Panc1 (cell line): ENCODE results near the gene MYPN.
A peak's percentile ranks its signal among the peaks of the same experiment; 100 is the strongest.

Source experiments
- SIN3A ChIP-seq: IDR thresholded peaks from 2 replicates; pipeline ENCODE4 v1.6.1; 2012; ENCODE audit warnings: low read depth, mild to moderate bottlenecking, low read length, moderate library complexity, borderline replicate concordance; ENCODE audit not compliant: insufficient read depth
- TF ChIP-seq, protein P1 (sequence below): fragments of 450-650 bp; IDR thresholded peaks from 2 replicates; pipeline ENCODE4 v1.5.1; 2017; ENCODE audit warnings: mild to moderate bottlenecking

DNA sequence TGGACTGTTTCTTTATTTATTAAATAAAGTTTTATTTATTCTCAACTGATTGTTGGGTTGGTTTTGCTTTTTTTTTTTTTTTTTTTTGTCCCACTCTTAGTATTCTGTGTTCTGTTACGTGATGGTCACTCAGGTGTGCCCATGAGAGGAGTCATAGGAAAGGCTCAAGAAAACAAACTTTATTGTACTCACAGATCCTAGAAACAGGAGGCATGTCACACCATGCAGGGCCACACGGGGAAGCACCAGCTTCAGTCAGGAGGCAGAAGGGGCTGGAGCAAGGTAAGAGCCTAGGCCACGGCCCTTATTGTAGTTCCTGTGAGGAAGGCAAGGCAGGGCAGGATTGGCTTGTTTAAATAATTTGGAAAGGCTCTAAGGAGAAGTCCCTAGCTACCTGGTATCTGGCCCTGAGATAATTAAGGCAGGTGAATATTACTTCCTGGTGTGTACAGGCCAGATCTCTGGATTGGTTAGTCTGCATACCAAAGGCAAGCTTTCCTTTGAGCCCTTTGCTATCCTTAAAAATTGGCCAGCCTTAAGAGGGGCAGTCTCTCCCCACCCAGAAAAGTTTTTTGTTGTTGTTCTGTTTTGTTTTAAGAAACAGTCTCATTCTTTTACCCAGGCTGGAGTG, 114.4 kb downstream of the MYPN start:
- TF ChIP-seq, protein P1, sequence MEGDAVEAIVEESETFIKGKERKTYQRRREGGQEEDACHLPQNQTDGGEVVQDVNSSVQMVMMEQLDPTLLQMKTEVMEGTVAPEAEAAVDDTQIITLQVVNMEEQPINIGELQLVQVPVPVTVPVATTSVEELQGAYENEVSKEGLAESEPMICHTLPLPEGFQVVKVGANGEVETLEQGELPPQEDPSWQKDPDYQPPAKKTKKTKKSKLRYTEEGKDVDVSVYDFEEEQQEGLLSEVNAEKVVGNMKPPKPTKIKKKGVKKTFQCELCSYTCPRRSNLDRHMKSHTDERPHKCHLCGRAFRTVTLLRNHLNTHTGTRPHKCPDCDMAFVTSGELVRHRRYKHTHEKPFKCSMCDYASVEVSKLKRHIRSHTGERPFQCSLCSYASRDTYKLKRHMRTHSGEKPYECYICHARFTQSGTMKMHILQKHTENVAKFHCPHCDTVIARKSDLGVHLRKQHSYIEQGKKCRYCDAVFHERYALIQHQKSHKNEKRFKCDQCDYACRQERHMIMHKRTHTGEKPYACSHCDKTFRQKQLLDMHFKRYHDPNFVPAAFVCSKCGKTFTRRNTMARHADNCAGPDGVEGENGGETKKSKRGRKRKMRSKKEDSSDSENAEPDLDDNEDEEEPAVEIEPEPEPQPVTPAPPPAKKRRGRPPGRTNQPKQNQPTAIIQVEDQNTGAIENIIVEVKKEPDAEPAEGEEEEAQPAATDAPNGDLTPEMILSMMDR = peak; percentile 47
- no peak for TF ChIP-seq SIN3A
